NB4 (cell line): ENCODE results near the gene CHST15.

ENCODE experiments used
- MYC ChIP-seq: IDR thresholded peaks from 2 replicates; pipeline ENCODE4 v1.6.1; 2011; ENCODE audit warnings: low read depth, low read length
- POLR2A ChIP-seq: IDR thresholded peaks from 2 replicates; pipeline ENCODE4 v1.6.1; 2011; ENCODE audit warnings: mild to moderate bottlenecking; ENCODE audit not compliant: insufficient read length; ENCODE audit errors: extremely low read depth
- TF ChIP-seq, protein P1 (sequence below): IDR thresholded peaks from one replicate; pipeline ENCODE4 v1.5.1; 2012; ENCODE audit warnings: low read depth, low read length

DNA sequence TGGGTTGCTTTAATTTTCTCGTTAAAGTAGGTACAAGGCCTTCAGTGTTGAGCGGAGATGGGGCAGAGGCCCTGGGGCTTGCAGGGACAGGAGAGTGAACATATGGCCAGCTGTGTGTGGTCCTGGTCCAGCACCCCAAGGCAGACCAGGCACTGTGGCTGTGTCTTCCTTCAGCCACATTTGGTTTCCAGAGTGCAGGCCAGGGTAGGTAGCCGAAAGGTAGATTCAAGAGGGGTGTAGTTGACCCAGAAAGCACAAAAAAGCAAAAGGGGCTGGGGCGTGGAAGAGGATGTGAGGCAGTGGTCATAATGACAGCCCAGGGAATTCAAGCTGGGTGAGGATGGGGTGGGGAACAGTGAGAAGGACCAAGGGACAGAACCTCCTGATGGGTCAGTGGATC lies 21.3 kb upstream of the CHST15 start:
- TF ChIP-seq MYC (no peak), POLR2A (no peak)
- TF ChIP-seq, protein P1, sequence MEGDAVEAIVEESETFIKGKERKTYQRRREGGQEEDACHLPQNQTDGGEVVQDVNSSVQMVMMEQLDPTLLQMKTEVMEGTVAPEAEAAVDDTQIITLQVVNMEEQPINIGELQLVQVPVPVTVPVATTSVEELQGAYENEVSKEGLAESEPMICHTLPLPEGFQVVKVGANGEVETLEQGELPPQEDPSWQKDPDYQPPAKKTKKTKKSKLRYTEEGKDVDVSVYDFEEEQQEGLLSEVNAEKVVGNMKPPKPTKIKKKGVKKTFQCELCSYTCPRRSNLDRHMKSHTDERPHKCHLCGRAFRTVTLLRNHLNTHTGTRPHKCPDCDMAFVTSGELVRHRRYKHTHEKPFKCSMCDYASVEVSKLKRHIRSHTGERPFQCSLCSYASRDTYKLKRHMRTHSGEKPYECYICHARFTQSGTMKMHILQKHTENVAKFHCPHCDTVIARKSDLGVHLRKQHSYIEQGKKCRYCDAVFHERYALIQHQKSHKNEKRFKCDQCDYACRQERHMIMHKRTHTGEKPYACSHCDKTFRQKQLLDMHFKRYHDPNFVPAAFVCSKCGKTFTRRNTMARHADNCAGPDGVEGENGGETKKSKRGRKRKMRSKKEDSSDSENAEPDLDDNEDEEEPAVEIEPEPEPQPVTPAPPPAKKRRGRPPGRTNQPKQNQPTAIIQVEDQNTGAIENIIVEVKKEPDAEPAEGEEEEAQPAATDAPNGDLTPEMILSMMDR: no peak
